ENCODE data around the gene ARFRP1.
"Not testable (repeated sequence)": the region's sequence is repeated elsewhere in the genome, so short reads cannot be mapped to it uniquely, and the experiment has no call there.

The ARFRP1 gene

DNA sequence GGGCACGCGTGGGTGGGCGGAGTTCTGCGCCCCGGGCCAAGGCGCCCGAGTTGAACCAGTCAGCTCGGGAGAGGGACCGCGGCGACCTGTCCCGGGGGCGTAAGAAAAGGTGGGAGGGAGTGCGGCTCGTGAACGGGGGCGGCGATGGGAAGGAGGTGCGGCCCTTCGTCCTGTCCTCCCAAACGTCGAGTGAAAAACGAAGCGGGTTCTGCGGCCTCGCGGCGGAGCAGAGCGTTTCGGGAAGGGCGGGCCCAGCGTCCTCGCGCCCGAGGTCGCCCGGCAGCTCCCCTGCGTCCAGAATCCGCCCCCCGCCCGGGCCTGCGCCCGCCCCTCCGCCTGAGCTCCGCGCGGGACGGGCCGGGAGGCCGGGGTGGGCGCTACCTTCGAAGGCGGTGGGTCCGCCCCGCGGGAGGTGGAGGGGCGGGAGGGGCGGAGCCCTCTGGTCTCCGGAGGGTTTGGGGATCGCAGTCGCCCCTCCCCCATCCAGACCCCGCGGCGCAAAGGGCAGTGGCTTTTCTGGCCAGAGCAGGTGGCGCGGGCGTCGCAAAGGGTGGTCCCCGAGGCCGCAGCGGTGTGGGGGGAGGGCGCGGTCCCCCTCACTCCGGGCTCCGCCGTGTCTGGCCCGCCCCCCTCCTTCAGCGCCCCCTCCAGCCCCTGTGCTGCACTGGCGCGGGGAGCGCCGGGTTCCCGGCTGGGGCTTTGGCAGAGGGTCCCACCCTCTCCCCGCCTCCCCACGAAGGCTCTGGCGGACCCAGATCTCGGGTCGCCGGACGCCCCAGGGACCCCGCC lies 55.4 kb downstream of the ARFRP1 start:
- TF ChIP-seq ZFX (IDR thresholded peaks at IDR 0.05; ENCODE audit: borderline replicate concordance), result no peak
- TF ChIP-seq, protein P1, sequence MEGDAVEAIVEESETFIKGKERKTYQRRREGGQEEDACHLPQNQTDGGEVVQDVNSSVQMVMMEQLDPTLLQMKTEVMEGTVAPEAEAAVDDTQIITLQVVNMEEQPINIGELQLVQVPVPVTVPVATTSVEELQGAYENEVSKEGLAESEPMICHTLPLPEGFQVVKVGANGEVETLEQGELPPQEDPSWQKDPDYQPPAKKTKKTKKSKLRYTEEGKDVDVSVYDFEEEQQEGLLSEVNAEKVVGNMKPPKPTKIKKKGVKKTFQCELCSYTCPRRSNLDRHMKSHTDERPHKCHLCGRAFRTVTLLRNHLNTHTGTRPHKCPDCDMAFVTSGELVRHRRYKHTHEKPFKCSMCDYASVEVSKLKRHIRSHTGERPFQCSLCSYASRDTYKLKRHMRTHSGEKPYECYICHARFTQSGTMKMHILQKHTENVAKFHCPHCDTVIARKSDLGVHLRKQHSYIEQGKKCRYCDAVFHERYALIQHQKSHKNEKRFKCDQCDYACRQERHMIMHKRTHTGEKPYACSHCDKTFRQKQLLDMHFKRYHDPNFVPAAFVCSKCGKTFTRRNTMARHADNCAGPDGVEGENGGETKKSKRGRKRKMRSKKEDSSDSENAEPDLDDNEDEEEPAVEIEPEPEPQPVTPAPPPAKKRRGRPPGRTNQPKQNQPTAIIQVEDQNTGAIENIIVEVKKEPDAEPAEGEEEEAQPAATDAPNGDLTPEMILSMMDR (IDR thresholded peaks at IDR 0.05), result no peak
- peak overlapping the region; percentile 87 for H3K27ac ChIP-seq

DNA sequence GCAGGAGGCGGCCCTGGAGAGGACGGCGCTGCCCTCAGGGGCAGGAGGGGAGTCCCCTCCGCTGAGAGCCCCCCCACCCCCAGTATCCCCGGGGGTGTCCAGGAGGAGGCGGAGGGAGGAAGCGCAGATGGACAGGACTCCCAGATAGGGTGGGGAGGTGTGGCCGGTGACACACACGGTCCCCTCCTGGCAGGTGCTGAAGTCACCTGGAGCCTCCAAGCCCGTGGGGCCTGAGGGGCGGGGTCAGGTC lies 55.9 kb downstream of the ARFRP1 start:
- TF ChIP-seq ZFX (IDR thresholded peaks at IDR 0.05; ENCODE audit: borderline replicate concordance), result no peak
- TF ChIP-seq, protein P1 (IDR thresholded peaks at IDR 0.05), result no peak
- peak overlapping the region; percentile 87 for H3K27ac ChIP-seq

GRCh38 chr20:63650486-63650885 lies 57.3 kb downstream of the ARFRP1 start:
- H3K27ac ChIP-seq, result not testable (repeated sequence)

DNA sequence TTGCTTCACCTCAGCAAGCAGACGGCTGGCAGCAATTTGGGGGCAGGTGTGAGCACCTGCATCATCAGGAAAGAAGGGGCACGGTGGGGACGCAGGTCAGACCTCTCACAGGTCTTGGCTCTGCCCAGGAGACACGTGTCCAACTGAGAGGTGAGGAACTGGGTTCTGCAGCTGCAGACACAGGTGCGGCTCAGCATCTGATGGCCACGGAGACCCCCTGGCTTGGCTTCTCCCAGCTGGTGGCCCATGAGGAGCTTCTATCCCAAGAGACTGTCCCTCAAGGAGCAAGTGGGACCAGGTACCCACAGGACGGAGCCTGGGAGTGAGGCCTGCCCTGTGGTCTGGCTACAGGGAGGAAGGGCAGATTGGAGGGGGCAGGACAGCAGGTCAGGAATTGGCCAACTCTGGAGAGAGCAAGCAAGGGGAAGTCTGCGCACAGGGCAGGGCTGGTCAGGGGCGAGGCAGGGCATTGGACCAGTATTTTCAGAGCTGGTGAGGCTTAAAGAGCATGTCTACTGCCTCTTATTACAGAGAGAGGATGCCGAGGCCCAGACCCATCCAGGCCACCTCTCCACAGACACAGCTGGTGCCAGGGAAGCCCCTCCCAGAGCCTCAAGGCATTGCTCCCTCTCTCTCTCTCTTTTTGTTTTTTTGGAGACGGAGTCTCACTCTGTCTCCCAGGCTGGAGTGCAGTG lies 58.7 kb downstream of the ARFRP1 start:
- TF ChIP-seq ZFX (IDR thresholded peaks at IDR 0.05; ENCODE audit: borderline replicate concordance), result no peak
- TF ChIP-seq, protein P1 (IDR thresholded peaks at IDR 0.05), result no peak

More for the DNA sequence above, 58.7 kb downstream of the ARFRP1 start:
- no peak overlapping the region for H3K27ac ChIP-seq
